HG02798 (cell line): Measurements from ENCODE around the gene MTF1.

Source experiments
- ATAC-seq: cut with Tn5 transposase; IDR thresholded peaks from one replicate; pipeline ENCODE4 v1.9.1; 2021; ENCODE audit warnings: mild to moderate bottlenecking; ENCODE audit not compliant: unreplicated experiment, poor library complexity

MTF1 gene

DNA sequence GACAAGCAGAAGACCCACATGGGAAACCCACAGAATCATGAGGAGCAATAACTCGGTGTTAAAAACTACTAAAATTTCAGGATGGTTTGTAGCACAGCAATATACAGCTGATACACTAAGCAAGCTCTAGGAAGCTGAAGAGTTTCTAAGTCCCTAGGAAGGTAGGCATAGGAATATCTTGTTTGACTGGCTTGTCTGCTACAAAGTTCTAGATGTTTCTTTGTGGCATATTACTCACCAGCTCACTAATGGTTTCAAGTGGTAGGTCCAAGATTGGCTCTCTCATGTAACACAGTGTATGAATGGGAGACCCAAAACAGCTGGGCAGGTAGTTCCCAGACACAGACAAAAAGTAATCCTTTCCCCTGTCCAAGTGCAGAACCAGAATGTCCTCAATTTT is 13.3 kb upstream of the MTF1 start:
- no peak for ATAC-seq

- no peak for ATAC-seq
These were observed 9.1 kb upstream of the MTF1 start for GRCh38 chr1:37868466-37868865.

DNA sequence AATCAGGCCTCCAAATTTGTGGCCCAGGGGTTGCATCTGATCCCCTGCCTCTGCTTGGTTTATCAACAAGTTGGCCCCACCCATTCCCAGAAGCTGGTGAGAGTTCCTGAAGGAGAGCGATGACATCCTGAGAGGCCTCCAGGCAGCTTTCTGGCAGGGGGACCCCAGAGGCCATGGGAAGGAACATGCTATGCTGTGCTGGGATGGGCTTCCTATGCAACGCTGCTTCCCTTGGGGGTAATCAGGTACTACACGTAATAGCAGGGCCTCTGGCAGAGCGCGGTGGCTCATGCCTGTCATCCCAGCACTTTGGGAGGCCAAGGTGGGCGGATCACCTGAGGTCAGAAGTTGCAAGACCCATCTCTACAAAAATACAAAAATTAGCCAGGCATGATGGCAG is 8.4 kb upstream of the MTF1 start:
- ATAC-seq: no peak

DNA sequence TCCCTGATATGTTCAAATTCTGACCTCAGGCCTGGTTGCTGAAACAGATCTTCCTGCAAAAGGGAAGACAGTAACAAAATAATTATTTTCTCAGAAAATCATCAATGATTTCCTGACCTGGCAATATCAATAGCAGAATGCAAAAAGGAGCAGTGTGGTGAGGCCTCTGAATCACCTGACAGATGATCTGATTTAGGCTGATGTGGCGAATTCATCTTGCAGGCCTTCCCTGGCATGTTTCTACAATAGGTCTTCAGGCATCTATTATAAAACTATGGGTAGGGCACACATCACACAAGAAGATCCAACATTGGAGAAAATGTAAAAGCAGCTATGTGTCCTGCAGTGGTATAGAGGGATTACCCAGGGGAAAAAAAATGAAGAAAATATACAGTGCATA is 7.1 kb upstream of the MTF1 start:
- no peak for ATAC-seq

DNA sequence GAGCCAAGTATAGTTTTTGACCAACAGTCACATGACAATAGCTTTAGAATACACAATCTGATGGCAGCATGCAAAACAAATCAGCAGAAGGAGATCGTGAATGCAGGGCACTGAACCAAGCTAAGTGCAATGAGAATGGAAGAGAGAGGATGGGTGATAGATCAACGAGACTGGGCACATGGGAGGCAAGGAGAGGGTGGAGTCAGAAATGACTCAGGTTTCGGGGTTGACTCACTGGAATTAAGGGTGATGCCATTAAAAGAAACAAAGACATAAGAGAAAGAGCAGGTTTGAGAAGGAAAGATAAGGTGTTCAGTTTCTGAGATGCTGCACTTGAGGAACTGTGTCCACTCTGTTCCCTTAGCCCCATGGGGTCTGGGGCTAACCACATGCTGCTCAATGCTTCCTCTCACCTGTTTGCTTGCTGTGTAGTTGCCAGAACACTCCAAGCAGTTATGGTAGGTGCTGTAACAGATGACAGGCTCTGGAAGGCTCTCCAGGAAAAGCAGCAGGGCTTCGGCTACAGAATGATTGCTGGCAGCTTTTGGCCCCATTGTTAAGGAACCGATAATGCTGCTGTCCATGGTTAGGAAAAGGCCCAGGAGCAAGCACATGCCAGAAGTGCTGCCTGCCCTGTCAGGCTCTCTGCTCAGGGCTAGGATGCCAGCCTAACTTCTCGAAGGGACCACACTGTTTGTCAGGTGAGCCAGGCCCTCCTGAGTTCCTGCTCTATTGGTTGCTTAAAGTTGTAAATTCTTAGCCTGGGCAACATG is 6.1 kb upstream of the MTF1 start:
- no peak for ATAC-seq

GRCh38 chr1:37862330-37862729 is 2.9 kb upstream of the MTF1 start:
- ATAC-seq: no peak

- ATAC-seq: no peak
These were observed 1.8 kb upstream of the MTF1 start for GRCh38 chr1:37861151-37861550.

- no peak for ATAC-seq
These were observed 914 bp upstream of the MTF1 start for GRCh38 chr1:37860346-37860666.

GRCh38 chr1:37858931-37859506 is 373 bp downstream of the MTF1 start:
- peak; percentile 25 for ATAC-seq

DNA sequence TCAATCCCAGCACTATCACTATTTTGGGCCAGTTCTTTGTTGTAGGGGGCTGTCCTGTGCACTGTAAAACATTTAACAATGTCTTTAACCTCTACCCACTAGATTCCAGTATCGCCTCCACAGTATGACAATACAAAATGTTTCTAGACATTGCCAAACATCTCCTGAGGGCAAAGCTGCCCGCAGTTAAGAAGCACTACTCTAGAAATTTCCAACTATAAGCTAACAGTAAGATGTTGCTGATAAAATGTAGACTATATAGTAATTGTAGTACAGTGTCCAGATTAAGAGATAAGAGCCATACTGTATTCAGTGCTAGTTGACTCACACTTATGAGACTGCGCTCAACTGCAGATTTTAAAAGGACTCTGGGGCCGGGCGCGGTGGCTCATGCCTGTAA is 5.0 kb downstream of the MTF1 start:
- no peak for ATAC-seq

GRCh38 chr1:37853157-37853556 is 6.2 kb downstream of the MTF1 start:
- no peak for ATAC-seq

DNA sequence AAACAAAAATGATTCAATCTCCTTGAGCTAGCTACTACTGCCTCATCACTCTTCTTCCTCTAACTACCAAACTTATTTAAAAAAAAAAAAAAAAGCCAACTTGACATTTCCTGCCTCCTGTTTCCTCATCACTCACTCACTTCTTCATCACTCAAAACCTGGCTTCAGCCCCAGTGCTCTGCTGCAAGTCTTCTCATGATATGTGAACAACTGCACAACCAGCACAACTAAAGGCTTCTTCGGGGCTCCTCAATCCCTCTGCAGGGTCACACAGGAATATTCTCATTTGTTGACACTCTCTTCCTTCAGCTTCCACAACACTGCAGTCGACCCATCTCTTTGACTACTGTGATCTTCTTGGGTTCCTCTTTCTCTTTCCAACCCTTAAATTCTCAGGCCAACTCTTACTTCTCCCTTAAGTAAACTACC is 7.6 kb downstream of the MTF1 start:
- ATAC-seq: no peak

DNA sequence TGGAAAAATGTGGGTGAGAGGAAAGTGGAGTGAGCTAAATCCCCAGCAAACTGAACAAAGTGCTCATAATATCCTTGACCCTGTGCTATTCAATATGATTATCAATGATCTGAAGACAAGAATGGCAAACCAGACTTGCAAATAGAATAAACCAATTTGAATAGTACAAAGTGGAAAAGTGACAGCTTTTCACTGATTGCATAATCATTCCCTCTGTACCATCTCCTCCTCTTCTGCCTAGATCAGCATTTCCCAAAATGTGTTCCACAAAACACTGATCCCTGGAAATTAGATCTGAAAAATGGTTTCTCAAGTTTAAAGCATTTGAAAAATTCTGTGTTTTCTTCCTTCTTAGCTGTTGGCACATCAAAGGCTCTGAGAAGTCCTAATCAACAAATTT is 8.1 kb downstream of the MTF1 start:
- ATAC-seq: no peak

- no peak for ATAC-seq
These were observed 8.9 kb downstream of the MTF1 start for GRCh38 chr1:37850352-37850955.

GRCh38 chr1:37849480-37849879 is 9.9 kb downstream of the MTF1 start:
- ATAC-seq: no peak

DNA sequence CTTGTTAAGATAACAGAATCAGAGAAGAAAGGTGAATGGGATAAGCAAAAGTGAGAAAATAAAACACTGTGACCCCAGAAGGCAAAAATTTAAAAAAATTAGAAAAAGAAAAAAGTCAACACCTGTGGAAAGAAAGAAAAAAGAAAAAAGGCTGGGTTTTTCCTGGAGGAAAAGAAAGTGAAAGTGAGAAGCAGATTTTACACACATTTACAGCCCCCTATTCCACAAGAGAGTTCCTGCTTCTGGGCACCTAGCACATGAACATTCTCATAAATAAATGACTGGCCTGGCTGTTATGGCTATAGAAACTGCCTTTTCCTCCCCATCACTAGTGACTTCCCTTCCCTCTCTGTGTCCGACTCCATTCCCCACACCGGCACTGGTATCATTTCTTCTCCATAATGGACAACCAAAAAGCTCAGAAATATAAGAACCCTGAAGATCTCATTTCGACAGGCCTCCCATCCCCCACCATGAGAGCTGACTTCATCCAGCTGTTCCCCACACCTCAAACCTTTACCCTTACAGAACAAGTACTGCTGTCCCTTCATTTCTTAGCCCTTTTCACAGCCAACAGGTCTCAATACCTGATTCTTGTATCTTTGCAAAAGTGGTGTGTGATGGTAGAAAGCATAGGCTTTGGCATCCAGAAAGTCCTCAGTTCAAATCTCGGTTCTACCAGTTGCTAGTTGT is 12.6 kb downstream of the MTF1 start:
- no peak for ATAC-seq

DNA sequence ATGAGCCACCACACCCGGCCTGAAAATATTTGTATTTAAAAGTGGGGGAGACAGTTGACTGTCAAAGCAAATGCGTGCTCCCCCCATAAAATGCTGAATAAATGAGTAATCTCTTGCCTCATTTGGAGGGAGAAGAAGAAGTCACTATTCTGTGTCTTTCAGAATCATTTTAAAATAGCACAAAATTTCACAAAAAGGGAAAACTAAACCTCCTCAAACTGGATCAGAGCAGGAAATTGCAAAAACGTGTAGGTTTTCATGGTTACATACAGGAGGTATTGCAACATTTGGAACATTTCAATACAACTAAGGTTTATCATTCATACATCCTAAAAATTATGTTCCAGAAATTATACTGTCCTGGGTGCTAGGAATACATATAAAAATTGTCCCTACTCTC is 13.6 kb downstream of the MTF1 start:
- no peak for ATAC-seq

GRCh38 chr1:37845049-37845646 is 14.2 kb downstream of the MTF1 start:
- no peak for ATAC-seq

DNA sequence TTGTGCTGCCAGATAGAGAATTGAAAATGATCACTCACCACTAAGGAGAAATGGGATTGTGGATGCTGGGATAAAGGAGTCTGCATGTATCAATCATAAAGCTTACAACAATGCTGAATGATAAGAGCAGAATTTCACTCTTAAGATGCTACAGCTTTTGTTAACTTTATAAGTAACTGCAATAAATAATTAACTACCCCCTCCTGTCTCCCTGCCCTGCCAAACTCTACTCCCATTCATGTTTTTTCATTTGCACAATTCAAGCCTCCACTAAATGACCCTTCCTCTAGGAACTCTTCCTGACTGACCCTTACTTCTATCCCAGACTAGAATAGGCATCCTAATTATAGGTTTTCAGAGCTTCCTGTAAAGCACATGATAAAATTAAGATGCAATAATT is 14.9 kb downstream of the MTF1 start:
- ATAC-seq: no peak

DNA sequence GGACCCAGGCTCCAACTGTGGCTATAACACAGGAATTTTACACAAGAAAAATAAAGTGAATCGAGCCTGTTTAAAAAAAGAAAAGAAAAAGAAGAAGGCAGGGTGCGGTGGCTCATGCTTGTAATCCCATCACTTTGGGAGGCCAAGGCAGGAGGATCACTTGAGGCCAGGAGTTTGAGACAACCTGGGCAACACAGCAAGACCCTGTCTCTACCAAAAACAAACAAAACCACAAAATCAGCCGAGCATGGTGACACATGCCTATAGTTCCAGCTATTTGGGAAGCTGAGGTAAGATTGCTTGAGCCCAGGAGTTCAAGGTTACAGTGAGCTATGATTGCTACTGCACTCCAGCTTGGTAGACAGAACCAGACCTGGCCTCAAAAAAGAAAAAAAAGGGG is 17.7 kb downstream of the MTF1 start:
- no peak for ATAC-seq

DNA sequence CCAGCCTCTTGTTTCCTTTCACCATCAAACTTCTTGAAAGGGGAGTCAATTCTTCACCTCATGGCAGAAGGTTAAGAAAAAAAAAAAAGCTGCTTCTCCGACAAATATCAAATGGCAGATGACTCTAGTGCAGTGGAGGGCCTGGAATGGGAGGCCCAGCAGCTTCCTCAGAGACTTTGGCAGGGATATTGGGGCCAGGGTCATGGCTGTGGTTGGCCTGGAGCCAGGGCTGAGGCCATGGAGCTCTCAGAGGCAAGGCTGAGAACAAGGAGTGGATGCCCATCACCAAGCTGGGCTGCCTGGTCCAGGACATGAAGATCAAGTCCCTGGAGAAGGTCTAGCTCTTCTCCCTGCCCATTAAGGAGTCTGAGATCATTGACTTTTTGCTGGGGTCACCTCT is 18.7 kb downstream of the MTF1 start:
- ATAC-seq: no peak
